GM23338 (cell line): ENCODE data around the gene UBXN11.

Experiments
- CREB1 ChIP-seq: fragments of 250-450 bp; sonication (Bioruptor Pico); IDR thresholded peaks from 2 replicates; pipeline ENCODE4 v1.5.0; 2020; ENCODE audit warnings: low read depth, mild to moderate bottlenecking, moderate library complexity
- CTCF ChIP-seq, 2 experiments: fragments of 200-600 bp in 1 of 2; sonication (generic) in 1 of 2; conservative IDR thresholded peaks; 2 replicates each; pipeline versions ENCODE4 v1.5.1 to v1.6.1; 2016 to 2017; ENCODE audit warnings: antibody characterized with exemption in 2 of 2, low read depth in 2 of 2, mild to moderate bottlenecking in 2 of 2, moderate library complexity in 1 of 2
- EZH2 ChIP-seq: fragments of 200-600 bp; sonication (generic); IDR thresholded peaks from one replicate; pipeline ENCODE4 v1.8.0; 2017; ENCODE audit warnings: antibody characterized with exemption, mild to moderate bottlenecking, low read depth; ENCODE audit not compliant: unreplicated experiment
- NANOG ChIP-seq: IDR thresholded peaks from 2 replicates; pipeline ENCODE4 v1.6.1; 2016; ENCODE audit warnings: antibody characterized with exemption, borderline replicate concordance

GRCh38 chr1:26315874-26316850 is 9.7 kb upstream of the UBXN11 start:
- TF ChIP-seq CREB1 (no peak), CTCF (conservative IDR thresholded peaks at IDR 0.05; ENCODE audit: low read depth in 2 of 2) (no peak), EZH2 (no peak), NANOG (no peak)
